GM18519 (cell line): ENCODE data around the gene C11orf24.
"Not testable (repeated sequence)": the region's sequence is repeated elsewhere in the genome, so short reads cannot be mapped to it uniquely, and the experiment has no call there.

Experiments used
- ATAC-seq: cut with Tn5 transposase; IDR thresholded peaks from one replicate; pipeline ENCODE4 v1.9.1; 2021; ENCODE audit warnings: mild to moderate bottlenecking, moderate library complexity; ENCODE audit not compliant: unreplicated experiment, low FRiP score

The C11orf24 gene

GRCh38 chr11:68257477-68258362, 14.1 kb downstream of the C11orf24 start:
- ATAC-seq = no peak

GRCh38 chr11:68256331-68256741, 15.4 kb downstream of the C11orf24 start:
- no peak for ATAC-seq

- no peak for ATAC-seq
Observed at GRCh38 chr11:68255526-68255925, 16.2 kb downstream of the C11orf24 start.

GRCh38 chr11:68254421-68254820, 17.4 kb downstream of the C11orf24 start:
- no peak for ATAC-seq

- no peak for ATAC-seq
Observed at GRCh38 chr11:68251765-68252164, 20.0 kb downstream of the C11orf24 start.

GRCh38 chr11:68244912-68245311, 26.9 kb downstream of the C11orf24 start:
- ATAC-seq = not testable (repeated sequence)

- not testable (repeated sequence) for ATAC-seq
Observed at GRCh38 chr11:68243847-68244246, 27.9 kb downstream of the C11orf24 start.

GRCh38 chr11:68242616-68243015, 29.2 kb downstream of the C11orf24 start:
- ATAC-seq = no peak

- ATAC-seq = no peak
Observed at GRCh38 chr11:68231621-68232020, 40.2 kb downstream of the C11orf24 start.

- no peak for ATAC-seq
Observed at GRCh38 chr11:68229601-68230000, 42.2 kb downstream of the C11orf24 start.

- no peak for ATAC-seq
Observed at GRCh38 chr11:68226421-68226820, 45.4 kb downstream of the C11orf24 start.

GRCh38 chr11:68224606-68225005, 47.2 kb downstream of the C11orf24 start:
- no peak for ATAC-seq

GRCh38 chr11:68223275-68223674, 48.5 kb downstream of the C11orf24 start:
- no peak for ATAC-seq

GRCh38 chr11:68221406-68221805, 50.4 kb downstream of the C11orf24 start:
- no peak for ATAC-seq

GRCh38 chr11:68216171-68216938, 55.4 kb downstream of the C11orf24 start:
- no peak for ATAC-seq

- no peak for ATAC-seq
Observed at GRCh38 chr11:68215524-68216170, 56.1 kb downstream of the C11orf24 start.

GRCh38 chr11:68215087-68215445, 56.7 kb downstream of the C11orf24 start:
- no peak for ATAC-seq

GRCh38 chr11:68214173-68215086, 57.3 kb downstream of the C11orf24 start:
- no peak for ATAC-seq

GRCh38 chr11:68213555-68214172, 58.1 kb downstream of the C11orf24 start:
- ATAC-seq = peak; percentile 41

- ATAC-seq = peak; percentile 2
Observed at GRCh38 chr11:68213135-68213515, 58.6 kb downstream of the C11orf24 start, which contains the start of gene KMT5B. TSS of gene KMT5B (minus strand) at chr11:68213296. CDS start at chr11:68190076, 23,220 bp downstream.
